HG03354 (cell line): ENCODE results near the gene SLFN12.
"Not testable (repeated sequence)": the region's sequence is repeated elsewhere in the genome, so short reads cannot be mapped to it uniquely, and the experiment has no call there.

Experiments
- ATAC-seq: cut with Tn5 transposase; IDR thresholded peaks from one replicate; pipeline ENCODE4 v1.9.1; 2021; ENCODE audit warnings: mild to moderate bottlenecking; ENCODE audit not compliant: unreplicated experiment, poor library complexity, severe bottlenecking

SLFN12 gene

GRCh38 chr17:35432176-35433074, at the start of gene SLFN12:
TSS of gene SLFN12 (minus strand) at chr17:35432500. CDS start at chr17:35423028, 9,472 bp downstream.
- peak; percentile 84 for ATAC-seq

- ATAC-seq, result no peak
Measured at GRCh38 chr17:35479271-35479670, 47.0 kb upstream of the SLFN12 start.

- no peak for ATAC-seq
Measured at GRCh38 chr17:35477248-35477647, 44.9 kb upstream of the SLFN12 start.

- no peak for ATAC-seq
Measured at GRCh38 chr17:35476283-35476820, 44.1 kb upstream of the SLFN12 start.

GRCh38 chr17:35468475-35468874, 36.2 kb upstream of the SLFN12 start:
- no peak for ATAC-seq

GRCh38 chr17:35467824-35468223, 35.5 kb upstream of the SLFN12 start:
- ATAC-seq, result no peak

- ATAC-seq, result peak; percentile 94
Measured at GRCh38 chr17:35460354-35460851, 28.1 kb upstream of the SLFN12 start.

GRCh38 chr17:35454035-35454434, 21.7 kb upstream of the SLFN12 start:
- not testable (repeated sequence) for ATAC-seq

- ATAC-seq, result no peak
Measured at GRCh38 chr17:35453171-35453570, 20.9 kb upstream of the SLFN12 start.

GRCh38 chr17:35449371-35449931, 17.2 kb upstream of the SLFN12 start:
- peak; percentile 47 for ATAC-seq

GRCh38 chr17:35448899-35449227, 16.6 kb upstream of the SLFN12 start:
- ATAC-seq, result peak; percentile 7

GRCh38 chr17:35448214-35448898, 16.1 kb upstream of the SLFN12 start, which contains the start of gene SLFN13:
TSS of gene SLFN13 (minus strand) at chr17:35448766. CDS start at chr17:35445680, 3,086 bp downstream.
- peak; percentile 80 for ATAC-seq

- no peak for ATAC-seq
Measured at GRCh38 chr17:35447499-35447898, 15.2 kb upstream of the SLFN12 start.

- no peak for ATAC-seq
Measured at GRCh38 chr17:35438433-35438832, 6.1 kb upstream of the SLFN12 start.

- peak; percentile 28 for ATAC-seq
Measured at GRCh38 chr17:35433075-35433894, 985 bp upstream of the SLFN12 start.

- ATAC-seq, result no peak
Measured at GRCh38 chr17:35429702-35430101, 2.6 kb downstream of the SLFN12 start.

- no peak for ATAC-seq
Measured at GRCh38 chr17:35428229-35428628, 4.1 kb downstream of the SLFN12 start.

GRCh38 chr17:35423761-35424160, 8.5 kb downstream of the SLFN12 start:
- ATAC-seq, result no peak

- not testable (repeated sequence) for ATAC-seq
Measured at GRCh38 chr17:35421069-35421468, 11.2 kb downstream of the SLFN12 start.
